ENCODE data around the gene CALML3.

Gene CALML3

DNA sequence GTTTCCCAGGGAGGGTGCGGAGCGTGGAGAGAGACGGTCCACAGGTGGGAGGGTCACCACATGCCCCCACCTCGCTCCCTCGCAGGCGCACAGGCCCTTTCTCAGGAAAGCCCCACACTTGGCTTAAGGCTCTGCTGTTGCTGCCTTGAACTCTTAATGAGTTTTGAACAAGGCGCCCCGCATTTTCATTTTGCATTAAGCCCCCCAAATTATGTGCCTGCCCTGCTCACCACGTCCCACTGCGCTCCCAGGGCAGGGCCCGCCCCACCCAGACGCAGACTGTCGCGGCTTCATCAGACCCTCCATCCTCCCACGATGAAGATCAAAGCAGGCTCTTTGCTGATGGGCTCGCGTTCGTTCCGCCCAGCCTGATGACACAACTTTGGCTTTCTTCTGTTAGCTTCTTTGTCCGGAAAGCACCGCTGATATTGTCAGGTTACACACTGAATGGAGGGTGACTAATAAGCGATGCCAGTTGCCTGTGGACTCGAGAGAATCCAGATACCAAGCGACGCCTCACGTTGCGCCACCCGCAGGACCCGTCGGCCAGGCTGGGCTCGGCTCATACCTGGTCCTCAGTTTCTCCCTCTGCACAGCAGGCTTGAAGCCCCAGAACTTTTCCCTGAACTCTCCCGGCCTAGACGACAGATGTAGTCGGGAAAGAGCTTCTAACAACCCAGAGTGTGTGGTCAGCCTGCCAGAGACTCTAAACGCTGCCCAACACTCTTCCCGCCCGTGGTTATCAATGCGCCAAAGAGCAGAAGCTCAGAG is 9.5 kb downstream of the CALML3 start:
- Histone ChIP-seq H3K4me3 (ENCODE audit: insufficient read depth, low read depth, low read length) (no peak overlapping the region), H3K4me1 (ENCODE audit: control insufficient read depth, insufficient read depth, low read length) (no peaks in the 10 kb centered on the region), H3K27me3 (ENCODE audit: control insufficient read depth, insufficient read depth, low read length, poor library complexity, severe bottlenecking) (no peaks in the 10 kb centered on the region), H3K27ac (ENCODE audit: insufficient read depth, low read depth, low read length, poor library complexity, severe bottlenecking) (no peak overlapping the region), H3K36me3 (ENCODE audit: control insufficient read depth, insufficient read depth, low read length) (no peaks in the 10 kb centered on the region), H3K9me3 (ENCODE audit: control insufficient read depth, low read length) (peaks cover 3% of the 10 kb centered on the region)
- 92 to 93% methylated on average over 38 of the region's 38 CpGs for WGBS, 2 experiments

DNA sequence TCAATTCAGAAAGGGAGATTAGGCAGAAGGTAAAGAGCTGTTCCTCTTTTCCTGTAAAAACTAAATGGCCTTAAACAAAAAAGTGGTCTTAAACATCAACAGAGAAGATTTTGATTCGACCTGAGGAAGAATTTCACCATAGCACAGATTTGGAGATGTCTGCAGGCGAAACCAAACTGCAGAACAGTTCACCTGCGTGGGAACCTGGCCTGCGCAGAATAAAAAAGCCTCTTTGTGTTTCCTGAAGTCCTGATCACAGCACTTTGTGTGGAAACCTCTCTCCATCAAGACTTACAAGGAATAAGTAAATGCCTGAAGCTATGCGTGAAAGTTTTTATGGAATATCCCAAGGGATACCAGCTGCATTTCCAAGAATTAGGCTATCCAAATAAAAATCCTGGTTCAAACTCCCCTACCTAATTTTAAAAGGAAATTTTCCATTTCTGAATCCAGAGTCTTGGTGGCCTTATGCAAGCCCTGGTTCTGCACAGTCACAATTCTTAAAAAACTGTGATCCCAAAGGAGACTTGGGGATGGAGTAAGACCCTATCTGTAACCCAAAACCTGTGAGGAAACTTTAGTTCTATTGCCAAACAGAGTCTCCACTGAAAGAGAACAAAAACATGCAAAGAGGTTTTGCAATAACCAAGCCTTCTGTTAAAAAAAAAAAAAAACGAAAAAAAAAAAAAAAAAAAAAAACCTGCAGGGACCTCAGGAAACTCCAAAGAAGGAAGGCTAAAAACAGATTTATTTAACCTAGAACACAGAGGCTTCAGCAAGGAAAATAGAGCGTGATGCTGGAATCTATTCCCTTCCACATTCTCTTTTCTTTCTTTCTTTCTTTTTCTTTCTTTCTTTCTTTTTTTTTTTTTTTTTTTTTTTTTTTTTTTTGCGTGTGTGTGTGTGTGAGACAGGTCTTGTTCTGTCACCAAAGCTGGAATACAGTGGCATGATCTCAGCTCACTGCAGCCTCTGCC is 10.4 kb downstream of the CALML3 start:
- Histone ChIP-seq H3K4me1 (ENCODE audit: control insufficient read depth, insufficient read depth, low read length) (no peaks in the 10 kb centered on the region), H3K36me3 (ENCODE audit: control insufficient read depth, insufficient read depth, low read length) (no peaks in the 10 kb centered on the region), H3K4me3 (ENCODE audit: insufficient read depth, low read depth, low read length) (no peak overlapping the region), H3K9me3 (ENCODE audit: control insufficient read depth, low read length) (peaks cover 3% of the 10 kb centered on the region), H3K27ac (ENCODE audit: insufficient read depth, low read depth, low read length, poor library complexity, severe bottlenecking) (no peak overlapping the region), H3K27me3 (ENCODE audit: control insufficient read depth, insufficient read depth, low read length, poor library complexity, severe bottlenecking) (no peaks in the 10 kb centered on the region)
- 85 to 87% methylated on average over 7 to 8 of the region's 8 CpGs for WGBS, 2 experiments

DNA sequence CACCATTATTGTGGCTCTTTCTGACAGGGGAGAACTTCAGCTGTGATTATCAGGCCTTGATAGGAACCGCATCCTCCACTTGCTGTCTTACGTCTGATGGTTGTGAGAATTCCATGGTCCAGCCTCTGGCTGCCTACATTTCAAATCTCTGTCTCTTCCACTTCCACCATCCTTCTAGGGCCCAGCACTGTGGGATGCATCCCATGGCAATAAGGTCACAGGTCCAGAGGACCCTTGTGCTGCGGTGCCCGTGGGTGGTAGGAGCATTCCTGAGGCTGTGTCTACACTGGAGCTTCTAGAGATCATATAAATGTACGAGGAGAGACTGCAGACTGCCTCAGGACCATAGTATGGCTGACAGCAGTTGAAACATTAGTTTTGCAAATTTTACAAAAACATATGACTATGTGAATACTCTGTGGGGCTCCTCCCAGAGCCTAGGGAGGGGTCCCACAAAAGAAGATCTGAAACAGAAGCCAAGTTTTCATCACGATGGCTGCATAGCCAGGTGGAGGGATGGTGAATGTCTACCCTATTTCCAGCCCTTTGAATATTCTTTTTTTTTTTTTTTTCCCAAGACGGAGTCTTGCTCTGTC is 11.8 kb downstream of the CALML3 start:
- no peaks in the 10 kb centered on the region for H3K36me3 ChIP-seq (ENCODE audit: control insufficient read depth, insufficient read depth, low read length)
- H3K4me1 ChIP-seq (ENCODE audit: control insufficient read depth, insufficient read depth, low read length), result no peaks in the 10 kb centered on the region
- H3K27me3 ChIP-seq (ENCODE audit: control insufficient read depth, insufficient read depth, low read length, poor library complexity, severe bottlenecking), result no peaks in the 10 kb centered on the region
- 88 to 97% methylated on average over 7 of the region's 7 CpGs for WGBS, 2 experiments
- H3K4me3 ChIP-seq (ENCODE audit: insufficient read depth, low read depth, low read length), result no peak overlapping the region
- H3K9me3 ChIP-seq (ENCODE audit: control insufficient read depth, low read length), result peaks cover 3% of the 10 kb centered on the region
- no peak overlapping the region for H3K27ac ChIP-seq (ENCODE audit: insufficient read depth, low read depth, low read length, poor library complexity, severe bottlenecking)

DNA sequence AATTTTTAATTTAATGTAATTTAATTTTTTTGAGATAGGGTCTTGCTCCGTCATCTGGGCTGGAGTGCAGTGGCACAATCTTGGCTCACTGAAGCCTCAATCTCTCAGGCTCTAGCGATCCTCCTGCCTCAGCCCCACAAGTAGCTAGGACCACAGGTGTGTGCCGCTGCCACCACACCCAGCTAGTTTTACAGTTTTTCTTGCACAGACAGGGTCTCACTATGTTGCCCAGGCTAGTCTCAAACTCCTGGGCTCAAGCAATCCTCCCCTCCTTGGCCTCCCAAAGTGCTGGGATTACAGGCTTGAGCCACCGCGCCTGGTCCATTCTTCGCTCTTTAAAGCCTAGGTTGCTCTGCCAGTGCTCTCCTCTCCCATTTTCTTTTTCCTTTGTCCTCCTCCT is 12.9 kb downstream of the CALML3 start:
- H3K36me3 ChIP-seq (ENCODE audit: control insufficient read depth, insufficient read depth, low read length), result no peaks in the 10 kb centered on the region
- H3K27me3 ChIP-seq (ENCODE audit: control insufficient read depth, insufficient read depth, low read length, poor library complexity, severe bottlenecking), result no peaks in the 10 kb centered on the region
- no peaks in the 10 kb centered on the region for H3K9me3 ChIP-seq (ENCODE audit: control insufficient read depth, low read length)
- 86 to 90% methylated on average over 6 of the region's 6 CpGs for WGBS, 2 experiments
- H3K4me1 ChIP-seq (ENCODE audit: control insufficient read depth, insufficient read depth, low read length), result no peaks in the 10 kb centered on the region
- H3K27ac ChIP-seq (ENCODE audit: insufficient read depth, low read depth, low read length, poor library complexity, severe bottlenecking), result no peak overlapping the region
- no peak overlapping the region for H3K4me3 ChIP-seq (ENCODE audit: insufficient read depth, low read depth, low read length)

DNA sequence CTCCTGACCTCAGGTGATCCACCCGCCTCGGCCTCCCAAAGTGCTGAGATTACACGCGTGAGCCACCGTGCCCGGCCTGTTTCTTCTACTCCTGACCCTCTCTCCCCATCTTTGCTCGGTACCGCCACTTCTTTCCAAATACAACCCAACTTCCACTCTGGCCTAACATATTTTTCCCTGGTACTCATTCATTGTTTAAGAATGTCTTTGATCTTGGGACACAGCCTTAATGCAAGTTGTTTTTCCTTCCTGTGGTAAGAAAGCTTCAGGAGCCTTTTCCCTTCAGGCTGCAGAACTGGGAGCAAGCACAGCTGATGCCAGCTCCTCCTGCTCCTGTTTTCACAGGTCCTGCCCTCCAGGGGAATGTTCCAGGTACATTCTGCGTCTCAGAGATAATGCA is 13.7 kb downstream of the CALML3 start:
- no peak overlapping the region for H3K4me3 ChIP-seq (ENCODE audit: insufficient read depth, low read depth, low read length)
- H3K4me1 ChIP-seq (ENCODE audit: control insufficient read depth, insufficient read depth, low read length), result no peaks in the 10 kb centered on the region
- WGBS, 2 experiments, result 91 to 93% methylated on average over 9 of the region's 9 CpGs
- H3K27me3 ChIP-seq (ENCODE audit: control insufficient read depth, insufficient read depth, low read length, poor library complexity, severe bottlenecking), result no peaks in the 10 kb centered on the region
- H3K9me3 ChIP-seq (ENCODE audit: control insufficient read depth, low read length), result no peaks in the 10 kb centered on the region
- no peaks in the 10 kb centered on the region for H3K36me3 ChIP-seq (ENCODE audit: control insufficient read depth, insufficient read depth, low read length)
- no peak overlapping the region for H3K27ac ChIP-seq (ENCODE audit: insufficient read depth, low read depth, low read length, poor library complexity, severe bottlenecking)

DNA sequence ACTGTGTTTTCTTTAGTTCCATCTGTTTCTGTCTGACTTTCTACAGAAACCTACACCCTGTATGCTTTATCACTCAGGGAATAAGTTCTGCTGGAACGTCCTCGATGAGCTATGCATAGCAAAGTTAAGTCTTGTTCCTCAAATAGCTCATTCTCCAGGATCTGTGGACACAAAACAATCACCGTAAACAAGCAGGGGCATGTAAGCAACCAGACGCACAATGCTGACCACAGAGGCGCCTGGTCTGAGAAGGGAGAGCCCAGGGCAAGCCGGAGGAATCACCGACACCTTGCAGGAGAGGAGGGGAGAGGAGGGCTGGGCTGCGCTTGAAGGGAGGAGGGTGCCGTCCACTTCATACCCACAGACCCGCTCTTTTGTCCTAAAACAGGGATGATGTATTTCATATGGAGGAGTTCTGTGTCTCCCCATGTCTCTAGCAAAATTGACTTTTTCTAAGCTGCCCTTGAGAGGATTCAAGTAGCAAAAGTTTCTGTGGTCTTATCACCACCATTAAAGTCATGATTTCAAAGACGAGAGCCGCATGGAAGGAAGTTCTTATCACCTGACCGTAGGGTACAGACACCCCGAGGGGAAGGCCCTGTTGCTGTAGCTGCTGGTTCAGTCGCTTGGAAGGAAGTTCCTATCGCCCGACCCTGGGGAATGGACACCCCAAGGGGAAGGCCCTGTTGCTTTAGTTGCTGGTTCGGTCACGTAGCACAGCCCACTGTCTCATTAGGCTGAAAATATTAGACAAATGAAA is 14.3 kb downstream of the CALML3 start:
- Histone ChIP-seq H3K36me3 (ENCODE audit: control insufficient read depth, insufficient read depth, low read length) (no peaks in the 10 kb centered on the region), H3K4me3 (ENCODE audit: insufficient read depth, low read depth, low read length) (no peak overlapping the region), H3K27me3 (ENCODE audit: control insufficient read depth, insufficient read depth, low read length, poor library complexity, severe bottlenecking) (no peaks in the 10 kb centered on the region), H3K27ac (ENCODE audit: insufficient read depth, low read depth, low read length, poor library complexity, severe bottlenecking) (no peak overlapping the region), H3K9me3 (ENCODE audit: control insufficient read depth, low read length) (no peaks in the 10 kb centered on the region), H3K4me1 (ENCODE audit: control insufficient read depth, insufficient read depth, low read length) (no peaks in the 10 kb centered on the region)
- WGBS, 2 experiments, result 94 to 95% methylated on average over 18 to 19 of the region's 19 CpGs

DNA sequence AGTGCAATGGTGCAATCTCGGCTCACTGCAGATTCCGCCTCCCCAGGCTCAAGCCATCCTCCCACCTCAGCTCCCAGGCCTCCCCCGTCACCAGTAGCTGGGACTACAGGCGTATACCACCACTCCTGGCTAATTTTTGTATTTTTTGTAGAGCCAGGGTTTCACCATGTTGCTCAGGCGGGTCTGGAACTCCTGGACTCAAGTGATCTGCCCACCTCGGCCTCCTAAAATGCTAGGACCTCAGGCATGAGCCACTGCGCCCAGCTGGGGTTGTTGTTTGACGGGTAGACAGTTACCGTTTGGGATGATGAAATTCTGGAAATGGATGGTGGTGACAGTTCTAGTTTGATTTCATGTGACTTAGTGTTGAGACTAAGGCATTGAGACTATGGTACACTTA is 15.3 kb downstream of the CALML3 start:
- Histone ChIP-seq H3K27me3 (ENCODE audit: control insufficient read depth, insufficient read depth, low read length, poor library complexity, severe bottlenecking) (no peaks in the 10 kb centered on the region), H3K9me3 (ENCODE audit: control insufficient read depth, low read length) (no peaks in the 10 kb centered on the region), H3K4me3 (ENCODE audit: insufficient read depth, low read depth, low read length) (no peak overlapping the region), H3K27ac (ENCODE audit: insufficient read depth, low read depth, low read length, poor library complexity, severe bottlenecking) (no peak overlapping the region), H3K36me3 (ENCODE audit: control insufficient read depth, insufficient read depth, low read length) (no peaks in the 10 kb centered on the region), H3K4me1 (ENCODE audit: control insufficient read depth, insufficient read depth, low read length) (no peaks in the 10 kb centered on the region)
- 91 to 96% methylated on average over 9 of the region's 9 CpGs for WGBS, 2 experiments

DNA sequence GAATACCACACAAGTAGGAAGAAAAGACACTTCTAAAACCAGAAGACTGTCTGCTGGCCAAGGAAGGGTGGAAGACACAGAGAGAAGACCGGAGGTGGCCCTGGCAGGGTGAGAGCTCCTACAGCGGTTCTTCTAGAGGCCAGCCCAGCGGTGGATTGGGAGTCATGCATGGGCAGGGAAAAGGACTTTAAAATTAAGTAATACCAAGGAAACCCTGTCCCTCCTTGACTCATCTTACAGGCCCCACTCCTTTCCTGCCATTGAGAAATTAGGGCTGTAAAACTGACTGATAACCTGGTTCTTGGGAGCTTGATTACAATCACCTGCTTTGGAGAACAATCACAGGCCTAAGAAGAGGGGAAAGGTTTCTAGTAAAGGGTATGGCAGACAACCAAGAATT is 16.1 kb downstream of the CALML3 start:
- no peaks in the 10 kb centered on the region for H3K4me1 ChIP-seq (ENCODE audit: control insufficient read depth, insufficient read depth, low read length)
- H3K27me3 ChIP-seq (ENCODE audit: control insufficient read depth, insufficient read depth, low read length, poor library complexity, severe bottlenecking), result no peaks in the 10 kb centered on the region
- H3K27ac ChIP-seq (ENCODE audit: insufficient read depth, low read depth, low read length, poor library complexity, severe bottlenecking), result no peak overlapping the region
- no peaks in the 10 kb centered on the region for H3K36me3 ChIP-seq (ENCODE audit: control insufficient read depth, insufficient read depth, low read length)
- no peaks in the 10 kb centered on the region for H3K9me3 ChIP-seq (ENCODE audit: control insufficient read depth, low read length)
- H3K4me3 ChIP-seq (ENCODE audit: insufficient read depth, low read depth, low read length), result no peak overlapping the region
- 97 to 99% methylated on average over 3 of the region's 3 CpGs for WGBS, 2 experiments

DNA sequence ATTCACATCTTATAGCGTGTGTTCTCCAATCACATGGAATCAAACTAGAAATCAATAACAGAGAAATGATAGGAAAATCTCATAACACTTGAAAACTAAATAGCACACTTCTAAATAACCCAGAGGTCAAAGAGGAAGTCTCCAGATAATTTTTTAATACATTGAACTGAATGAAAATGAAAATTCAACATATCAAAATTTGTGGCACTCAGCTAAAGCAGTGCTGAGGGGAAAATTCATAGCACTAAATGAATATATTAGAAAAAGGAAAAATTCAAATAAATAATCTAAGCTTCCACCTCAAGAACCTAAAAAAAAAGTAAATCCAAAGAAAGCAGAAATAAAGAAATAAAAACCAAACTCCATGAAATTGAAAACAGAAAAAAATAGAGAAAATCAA is 17.3 kb downstream of the CALML3 start:
- 100% methylated on average over 1 of the region's 1 CpG for WGBS, 2 experiments
- H3K4me1 ChIP-seq (ENCODE audit: control insufficient read depth, insufficient read depth, low read length), result no peaks in the 10 kb centered on the region

More for the DNA sequence above, 17.3 kb downstream of the CALML3 start:
- Histone ChIP-seq H3K27me3 (ENCODE audit: control insufficient read depth, insufficient read depth, low read length, poor library complexity, severe bottlenecking) (no peaks in the 10 kb centered on the region), H3K4me3 (ENCODE audit: insufficient read depth, low read depth, low read length) (no peak overlapping the region), H3K27ac (ENCODE audit: insufficient read depth, low read depth, low read length, poor library complexity, severe bottlenecking) (no peak overlapping the region), H3K36me3 (ENCODE audit: control insufficient read depth, insufficient read depth, low read length) (no peaks in the 10 kb centered on the region), H3K9me3 (ENCODE audit: control insufficient read depth, low read length) (no peaks in the 10 kb centered on the region)

All from ectodermal cell (in vitro differentiated cells).